Measurements from ENCODE around the gene KLF15.

DNA sequence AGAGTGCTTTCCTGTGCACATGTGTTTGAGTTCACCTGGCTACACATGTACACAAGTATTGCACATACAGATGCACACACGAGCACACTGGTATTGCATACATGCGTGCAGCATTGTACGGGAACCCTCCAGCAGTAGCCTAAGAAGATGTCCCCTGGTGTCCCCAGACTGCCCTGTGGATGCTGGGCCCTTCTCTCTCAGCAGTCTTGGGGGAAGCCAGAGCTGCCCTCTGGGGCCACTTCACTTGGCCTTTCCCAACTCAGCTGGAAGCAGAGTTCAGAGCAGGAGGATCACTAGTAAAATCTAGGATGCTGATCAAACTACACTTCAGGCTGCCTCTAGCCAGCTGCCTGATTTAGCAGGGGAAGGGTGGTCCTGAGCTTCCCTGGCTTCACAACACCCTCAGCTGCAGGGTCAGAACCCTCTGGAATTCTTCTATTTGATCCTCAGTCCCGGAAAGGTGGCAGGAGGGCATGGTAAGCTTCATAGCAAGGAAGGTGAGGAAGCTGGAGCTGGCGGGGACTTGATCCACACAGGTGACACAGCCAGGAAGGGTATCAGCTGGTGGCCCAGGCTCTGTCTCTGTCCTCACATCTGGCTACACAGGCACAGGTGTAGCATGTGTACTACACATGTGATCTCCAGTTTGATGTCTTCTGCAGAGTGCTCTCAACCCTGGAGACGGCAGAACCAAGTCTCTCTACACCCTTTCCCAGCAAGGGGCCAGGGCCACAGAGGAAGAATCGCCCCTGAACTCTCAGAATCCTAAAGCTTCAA, 36.5 kb downstream of the KLF15 start:
- TF ChIP-seq, protein P1, sequence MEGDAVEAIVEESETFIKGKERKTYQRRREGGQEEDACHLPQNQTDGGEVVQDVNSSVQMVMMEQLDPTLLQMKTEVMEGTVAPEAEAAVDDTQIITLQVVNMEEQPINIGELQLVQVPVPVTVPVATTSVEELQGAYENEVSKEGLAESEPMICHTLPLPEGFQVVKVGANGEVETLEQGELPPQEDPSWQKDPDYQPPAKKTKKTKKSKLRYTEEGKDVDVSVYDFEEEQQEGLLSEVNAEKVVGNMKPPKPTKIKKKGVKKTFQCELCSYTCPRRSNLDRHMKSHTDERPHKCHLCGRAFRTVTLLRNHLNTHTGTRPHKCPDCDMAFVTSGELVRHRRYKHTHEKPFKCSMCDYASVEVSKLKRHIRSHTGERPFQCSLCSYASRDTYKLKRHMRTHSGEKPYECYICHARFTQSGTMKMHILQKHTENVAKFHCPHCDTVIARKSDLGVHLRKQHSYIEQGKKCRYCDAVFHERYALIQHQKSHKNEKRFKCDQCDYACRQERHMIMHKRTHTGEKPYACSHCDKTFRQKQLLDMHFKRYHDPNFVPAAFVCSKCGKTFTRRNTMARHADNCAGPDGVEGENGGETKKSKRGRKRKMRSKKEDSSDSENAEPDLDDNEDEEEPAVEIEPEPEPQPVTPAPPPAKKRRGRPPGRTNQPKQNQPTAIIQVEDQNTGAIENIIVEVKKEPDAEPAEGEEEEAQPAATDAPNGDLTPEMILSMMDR (conservative IDR thresholded peaks at IDR 0.05; ENCODE audit: low read depth, low read length) = no peak
- no peak for TF ChIP-seq EZH2 (IDR thresholded peaks at IDR 0.05; ENCODE audit: borderline replicate concordance, low read depth, low read length, poor library complexity, severe bottlenecking)

Measured in A673 (cell line).